K562 (cell line): ENCODE results near the gene AFG1L. TPM values are rescaled to one million over a fixed set of nuclear protein-coding genes. Genes with fewer than 3 reads are reported as not detected.

ENCODE experiments used
- ATAC-seq: fragments of 200-7000 bp; cut with Tn5 transposase; 3 replicates; pipeline ENCODE4 v1.9.1; 2020; ENCODE audit warnings: moderate library complexity
- BruUV-seq: library from RNA; stranded (reverse); fragments of 400-500 nt; replicated peaks from 2 replicates; lab custom pipeline; 2021; lab: Mats Ljungman, UMichigan
- CTCF ChIA-PET: fragments of 300-600 bp; formaldehyde crosslinking; extraction: SDS; loops from one replicate; lab custom pipeline; 2021; ENCODE audit warnings: low intra/inter-chr PET ratio; lab: Yijun Ruan, JAX
- POLR2A ChIA-PET: fragments of 300-600, 350-650 bp; sonication (Branson Sonifier 250); formaldehyde crosslinking; extraction: SDS; loops from one replicate; lab custom pipeline; 2021; ENCODE audit warnings: antibody characterized with exemption, inconsistent platforms; lab: Yijun Ruan, JAX
- DNase-seq, 4 experiments: peaks; one replicate each; pipeline versions ENCODE4 v3.0.0 to v3.0.0-alpha.2; 2011 to 2018; ENCODE audit warnings: low spot score in 3 of 4, mixed read lengths in 3 of 4; ENCODE audit errors: extremely low read depth in 1 of 4
- FAIRE-seq: peaks from 2 replicates; lab custom pipeline; 2011; peaks lifted over from hg19 to GRCh38; lab: Jason Lieb, UNC
- H2AFZ ChIP-seq: 2 replicates; pipeline ENCODE4 v1.6.0; 2011; ENCODE audit warnings: low read depth, low read length, control low read depth, inconsistent platforms
- H3K27ac ChIP-seq: fragments of 200-600 bp; 3 replicates; pipeline ENCODE4 v1.8.0; 2011; ENCODE audit warnings: low read depth, mild to moderate bottlenecking, control low read depth, inconsistent platforms, low read length, moderate library complexity, mixed read lengths; ENCODE audit errors: extremely low read depth
- H3K27me3 ChIP-seq, 2 experiments: fragments of 300-600 bp in 1 of 2; 2 replicates in 1 of 2; 3 replicates in 1 of 2; pipeline versions ENCODE4 v1.6.0 to v1.8.0; 2011; ENCODE audit warnings: inconsistent platforms in 2 of 2, low read length in 2 of 2, mild to moderate bottlenecking in 1 of 2, mixed read lengths in 1 of 2, moderate library complexity in 1 of 2; ENCODE audit not compliant: control insufficient read depth in 2 of 2, insufficient read depth in 2 of 2
- H3K36me3 ChIP-seq: fragments of 300-600 bp; 3 replicates; pipeline ENCODE4 v1.8.0; 2011; ENCODE audit warnings: mild to moderate bottlenecking, low read length, inconsistent platforms; ENCODE audit not compliant: control insufficient read depth, insufficient read depth
- H3K4me1 ChIP-seq, 2 experiments: fragments of 200-600 bp in 1 of 2; replicated peaks in 1 of 2; 2 replicates in 1 of 2; 3 replicates in 1 of 2; pipeline versions ENCODE4 v1.5.1 to v1.8.0; 2011; ENCODE audit warnings: inconsistent platforms in 2 of 2, low read length in 2 of 2, mild to moderate bottlenecking in 1 of 2, mixed read lengths in 1 of 2, moderate library complexity in 1 of 2; ENCODE audit not compliant: control insufficient read depth in 2 of 2, insufficient read depth in 2 of 2
- H3K4me2 ChIP-seq: 2 replicates; pipeline ENCODE4 v1.6.1; 2011; ENCODE audit warnings: low read length, control low read depth, inconsistent platforms, mixed read lengths; ENCODE audit not compliant: insufficient read depth
- H3K4me3 ChIP-seq: fragments of 200-600 bp; sonication (generic), shearing (Covaris generic); 2 replicates; pipeline ENCODE4 v1.5.1; 2016; ENCODE audit warnings: control low read depth, inconsistent platforms
- H3K79me2 ChIP-seq: fragments of 200-600 bp; 3 replicates; pipeline ENCODE4 v1.8.0; 2011; ENCODE audit warnings: low read length, inconsistent platforms; ENCODE audit not compliant: control insufficient read depth, insufficient read depth
- H3K9ac ChIP-seq, 2 experiments: 2 replicates each; pipeline versions ENCODE4 v1.6.0 to v1.6.1; 2011; ENCODE audit warnings: low read depth in 2 of 2, low read length in 2 of 2, control low read depth in 1 of 2, inconsistent platforms in 1 of 2, mild to moderate bottlenecking in 1 of 2, mixed read lengths in 1 of 2; ENCODE audit not compliant: insufficient read depth in 1 of 2
- H3K9me1 ChIP-seq: one replicate; pipeline ENCODE4 v1.6.0; 2011; ENCODE audit warnings: inconsistent platforms, mild to moderate bottlenecking, low read length, moderate library complexity; ENCODE audit not compliant: control insufficient read depth, insufficient read depth
- H3K9me3 ChIP-seq: replicated peaks from 2 replicates; pipeline ENCODE4 v1.5.1; 2011; ENCODE audit warnings: low read depth, low read length, inconsistent platforms; ENCODE audit not compliant: control insufficient read depth, insufficient read depth
- H4K20me1 ChIP-seq: replicated peaks from 2 replicates; pipeline ENCODE4 v1.6.1; 2011; ENCODE audit warnings: low read length, inconsistent platforms, mixed read lengths; ENCODE audit not compliant: control insufficient read depth, insufficient read depth
- BCL6 ChIP-seq: fragments of 250-450 bp; sonication (Bioruptor Pico); IDR thresholded peaks from 2 replicates; pipeline ENCODE4 v1.4.0; 2020
- E4F1 ChIP-seq: fragments of 250-450 bp; sonication (Bioruptor Pico); IDR thresholded peaks from 2 replicates; pipeline ENCODE4 v1.5.0; 2021; ENCODE audit warnings: mild to moderate bottlenecking, borderline replicate concordance
- NONO ChIP-seq, 2 experiments: fragments of 200-400 bp in 1 of 2; fragments of 450-650 bp in 1 of 2; formaldehyde crosslinking in 1 of 2; IDR thresholded peaks; 2 replicates each; pipeline ENCODE4 v1.6.1; 2017; ENCODE audit warnings: low read depth in 2 of 2, mild to moderate bottlenecking in 2 of 2, moderate library complexity in 2 of 2, low read length in 1 of 2
- ZBTB40 ChIP-seq, 2 experiments: fragments of 450-650 bp in 1 of 2; sonication (generic) in 1 of 2; formaldehyde crosslinking in 1 of 2; IDR thresholded peaks; 2 replicates each; pipeline versions ENCODE4 v1.7.1 to v1.9.0; 2016 to 2022; ENCODE audit warnings: inconsistent platforms in 1 of 2, mild to moderate bottlenecking in 1 of 2, missing genetic modification reagents in 1 of 2
- ZNF384 ChIP-seq: IDR thresholded peaks from 2 replicates; pipeline ENCODE4 v1.6.1; 2012; ENCODE audit warnings: low read depth, low read length, improper control_type of control experiment
- WGBS: fragments of 100-300 bp; shearing (Covaris generic); methylation state at CpG from one replicate; pipeline ENCODE4 v1.1.6; 2016; ENCODE audit warnings: low coverage, mixed read lengths; ENCODE audit not compliant: insufficient coverage; ENCODE audit errors: missing lambda C conversion rate; 5-methylcytosine and 5-hydroxymethylcytosine counted together
- in situ Hi-C: fragments of 300-500 bp; cut with MboI; formaldehyde crosslinking; loops from 4 replicates; pipeline ENCODE4 v1.15.0; 2018; ENCODE audit warnings: inconsistent platforms, mixed read lengths
- intact Hi-C: fragments of 100-400 bp; cut with micrococcal nuclease; formaldehyde crosslinking; loops from 2 replicates; pipeline ENCODE4 v1.14.2; 2022
- polyA plus RNA-seq, 8 experiments: library from polyadenylated mRNA; depleted of rRNA in 4 of 8; stranded (reverse) in 5 of 8; unstranded in 3 of 8; fragments of >200 nt; fragmentation: Nextera tagmentation in 2 of 8; fragmentation: Illumina TruSeq in 1 of 8; extraction: Ambion mirVana in 2 of 8; extraction: Trizol in 1 of 8; gene quantifications; 2 replicates each; pipeline versions ENCODE4 v1.2.1 to v1.2.3, GENCODE V29; 2011 to 2014; ENCODE audit warnings: inconsistent platforms in 1 of 8, missing spikeins in 1 of 8
- total RNA-seq, 7 experiments: library from RNA; depleted of rRNA in 6 of 7; stranded (reverse); fragments of >200 nt in 6 of 7; fragmentation: Illumina TruSeq in 2 of 7; extraction: Trizol in 2 of 7; gene quantifications; 2 replicates each; pipeline versions ENCODE4 v1.2.1 to v1.2.3, GENCODE V29; 2011 to 2021; ENCODE audit warnings: low replicate concordance in 1 of 7

The AFG1L gene
- total and polyA plus RNA-seq, 9 of the 15 experiments (the other 6 are each of a cell fraction or from before 2014, with no cell fraction given), result 2.2 to 15.5 (median 5.8) TPM

GRCh38 chr6:108556250-108556649 is 261.4 kb downstream of the AFG1L start:
- Histone ChIP-seq H3K4me1 (peaks cover 8 to 29% of the 10 kb centered on the region in 2 experiments), H3K4me2 (no peak overlapping the region), H4K20me1 (no peaks in the 10 kb centered on the region), H3K9me3 (no peaks in the 10 kb centered on the region), H3K27me3 (no peaks in the 10 kb centered on the region), H3K79me2 (0 out of 3 replicates have a peak, but pooled peaks cover 4% of the 10 kb centered on the region), H3K9me1 (no peaks in the 10 kb centered on the region), H3K27ac (no peak overlapping the region), H2AFZ (no peak overlapping the region), H3K4me3 (no peak overlapping the region), H3K9ac (no peak overlapping the region), H3K36me3 (no peaks in the 10 kb centered on the region)
- ChIA-PET POLR2A (interaction anchor here (1.5 to 2.9 kb wide), 2 partner anchors 11 to 301 kb away, joined by 3 to 17 read pairs; no protein-coding TSS in a partner anchor), CTCF (no interaction called here)
- intact Hi-C loops, result loop anchor here (5.0 kb wide), 2 partner anchors 281 to 516 kb away; no protein-coding TSS in a partner anchor
- no peak for DNase-seq
- TF ChIP-seq BCL6 (CRISPR knock-in tag) (no peak), NONO (IDR thresholded peaks at IDR 0.05; ENCODE audit: low read depth in 2 of 2, low read length in 1 of 2) (no peak), ZBTB40 (IDR thresholded peaks at IDR 0.05) (no peak), ZBTB40 (CRISPR knock-in tag; IDR thresholded peaks at IDR 0.05) (no peak), ZNF384 (0 out of 2 replicates have a peak, but pooled peaks have one; percentile 18), E4F1 (CRISPR knock-in tag) (no peak)
- no peak for FAIRE-seq
- in situ Hi-C loops, result no loop called here
- no TSS peak for BruUV-seq
- WGBS, result 89% methylated on average over 5 of the region's 5 CpGs
- no peak for ATAC-seq
